RWPE2 (cell line): ENCODE results near the gene TENM4.

ENCODE experiments used
- ATAC-seq: fragments of 200-7000 bp; cut with Tn5 transposase; 3 replicates; pipeline ENCODE4 v1.9.1; 2021; ENCODE audit warnings: low read depth
- DNase-seq: peaks from one replicate; pipeline ENCODE4 v3.0.0-alpha.2; 2020; ENCODE audit warnings: low spot score
- H3K27ac ChIP-seq: fragments of 450-650 bp; 2 replicates; pipeline ENCODE4 v1.5.1; 2017; ENCODE audit warnings: mild to moderate bottlenecking; ENCODE audit not compliant: poor library complexity, severe bottlenecking
- H3K27me3 ChIP-seq: fragments of 250-450 bp; sonication (Bioruptor Pico); 2 replicates; pipeline ENCODE4 v1.5.1; 2021; ENCODE audit warnings: mild to moderate bottlenecking, moderate library complexity; ENCODE audit not compliant: insufficient read depth, poor library complexity, severe bottlenecking
- H3K36me3 ChIP-seq: fragments of 250-450 bp; sonication (Bioruptor Pico); 2 replicates; pipeline ENCODE4 v1.5.1; 2020; ENCODE audit warnings: low read depth, mild to moderate bottlenecking, moderate library complexity
- H3K4me1 ChIP-seq: fragments of 250-450 bp; sonication (Bioruptor Pico); 2 replicates; pipeline ENCODE4 v1.5.1; 2021; ENCODE audit warnings: mild to moderate bottlenecking, moderate library complexity; ENCODE audit not compliant: insufficient read depth, poor library complexity, severe bottlenecking
- H3K4me3 ChIP-seq: fragments of 250-450 bp; sonication (Bioruptor Pico); 2 replicates; pipeline ENCODE4 v1.5.1; 2021; ENCODE audit warnings: mild to moderate bottlenecking, moderate library complexity; ENCODE audit not compliant: severe bottlenecking
- H3K9me3 ChIP-seq: fragments of 250-450 bp; sonication (Bioruptor Pico); 2 replicates; pipeline ENCODE4 v1.5.1; 2021; ENCODE audit warnings: mild to moderate bottlenecking, moderate library complexity; ENCODE audit not compliant: severe bottlenecking
- TF ChIP-seq, protein P1 (sequence below): fragments of 450-650 bp; IDR thresholded peaks from one replicate; pipeline ENCODE4 v1.5.1; 2017; ENCODE audit warnings: mild to moderate bottlenecking, moderate library complexity; ENCODE audit not compliant: poor library complexity, severe bottlenecking

The TENM4 gene

DNA sequence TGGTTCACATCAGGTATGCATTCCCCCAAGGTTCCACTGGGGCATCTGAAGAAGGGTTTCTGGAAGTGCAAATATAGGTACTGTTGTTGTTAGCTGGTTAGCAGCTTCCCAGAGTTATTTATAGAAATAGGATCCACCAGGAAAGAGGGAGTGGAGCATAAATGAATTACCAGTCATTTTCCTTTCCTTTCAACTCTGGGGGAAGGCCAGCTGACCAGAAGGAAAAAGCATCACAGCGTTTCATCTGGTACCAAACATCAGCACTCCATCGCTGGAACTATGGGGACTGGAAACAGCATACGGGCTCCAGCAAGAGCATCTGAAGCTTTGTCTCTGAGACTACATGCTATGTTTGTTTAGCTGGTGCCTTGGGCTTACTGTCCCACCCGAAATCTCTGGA lies 487.9 kb downstream of the TENM4 start:
- TF ChIP-seq, protein P1, sequence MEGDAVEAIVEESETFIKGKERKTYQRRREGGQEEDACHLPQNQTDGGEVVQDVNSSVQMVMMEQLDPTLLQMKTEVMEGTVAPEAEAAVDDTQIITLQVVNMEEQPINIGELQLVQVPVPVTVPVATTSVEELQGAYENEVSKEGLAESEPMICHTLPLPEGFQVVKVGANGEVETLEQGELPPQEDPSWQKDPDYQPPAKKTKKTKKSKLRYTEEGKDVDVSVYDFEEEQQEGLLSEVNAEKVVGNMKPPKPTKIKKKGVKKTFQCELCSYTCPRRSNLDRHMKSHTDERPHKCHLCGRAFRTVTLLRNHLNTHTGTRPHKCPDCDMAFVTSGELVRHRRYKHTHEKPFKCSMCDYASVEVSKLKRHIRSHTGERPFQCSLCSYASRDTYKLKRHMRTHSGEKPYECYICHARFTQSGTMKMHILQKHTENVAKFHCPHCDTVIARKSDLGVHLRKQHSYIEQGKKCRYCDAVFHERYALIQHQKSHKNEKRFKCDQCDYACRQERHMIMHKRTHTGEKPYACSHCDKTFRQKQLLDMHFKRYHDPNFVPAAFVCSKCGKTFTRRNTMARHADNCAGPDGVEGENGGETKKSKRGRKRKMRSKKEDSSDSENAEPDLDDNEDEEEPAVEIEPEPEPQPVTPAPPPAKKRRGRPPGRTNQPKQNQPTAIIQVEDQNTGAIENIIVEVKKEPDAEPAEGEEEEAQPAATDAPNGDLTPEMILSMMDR, result no peak
- ATAC-seq, result no peak
- H3K27ac ChIP-seq, result no peak overlapping the region

GRCh38 chr11:78952175-78952574 lies 488.7 kb downstream of the TENM4 start:
- H3K27ac ChIP-seq, result no peak overlapping the region
- ATAC-seq (no peak), DNase-seq (no peak)
- H3K9me3 ChIP-seq, result no peaks in the 10 kb centered on the region
- H3K4me1 ChIP-seq, result no peaks in the 10 kb centered on the region
- H3K36me3 ChIP-seq, result no peaks in the 10 kb centered on the region
- TF ChIP-seq, protein P1, result no peak
- H3K4me3 ChIP-seq, result no peak overlapping the region
- H3K27me3 ChIP-seq, result no peaks in the 10 kb centered on the region

More for the DNA sequence above, 487.9 kb downstream of the TENM4 start:
- Histone ChIP-seq H3K9me3 (no peaks in the 10 kb centered on the region), H3K27me3 (no peaks in the 10 kb centered on the region), H3K36me3 (no peaks in the 10 kb centered on the region), H3K4me3 (no peak overlapping the region), H3K4me1 (peaks cover 6% of the 10 kb centered on the region)
- no peak for DNase-seq

GRCh38 chr11:78949976-78950690 lies 490.7 kb downstream of the TENM4 start:
- H3K36me3 ChIP-seq, result no peaks in the 10 kb centered on the region
- DNase-seq (no peak), ATAC-seq (no peak)
- TF ChIP-seq, protein P1, result no peak
- no peaks in the 10 kb centered on the region for H3K27me3 ChIP-seq
- no peaks in the 10 kb centered on the region for H3K4me1 ChIP-seq
- no peaks in the 10 kb centered on the region for H3K9me3 ChIP-seq
- no peak overlapping the region for H3K27ac ChIP-seq
- no peak overlapping the region for H3K4me3 ChIP-seq

DNA sequence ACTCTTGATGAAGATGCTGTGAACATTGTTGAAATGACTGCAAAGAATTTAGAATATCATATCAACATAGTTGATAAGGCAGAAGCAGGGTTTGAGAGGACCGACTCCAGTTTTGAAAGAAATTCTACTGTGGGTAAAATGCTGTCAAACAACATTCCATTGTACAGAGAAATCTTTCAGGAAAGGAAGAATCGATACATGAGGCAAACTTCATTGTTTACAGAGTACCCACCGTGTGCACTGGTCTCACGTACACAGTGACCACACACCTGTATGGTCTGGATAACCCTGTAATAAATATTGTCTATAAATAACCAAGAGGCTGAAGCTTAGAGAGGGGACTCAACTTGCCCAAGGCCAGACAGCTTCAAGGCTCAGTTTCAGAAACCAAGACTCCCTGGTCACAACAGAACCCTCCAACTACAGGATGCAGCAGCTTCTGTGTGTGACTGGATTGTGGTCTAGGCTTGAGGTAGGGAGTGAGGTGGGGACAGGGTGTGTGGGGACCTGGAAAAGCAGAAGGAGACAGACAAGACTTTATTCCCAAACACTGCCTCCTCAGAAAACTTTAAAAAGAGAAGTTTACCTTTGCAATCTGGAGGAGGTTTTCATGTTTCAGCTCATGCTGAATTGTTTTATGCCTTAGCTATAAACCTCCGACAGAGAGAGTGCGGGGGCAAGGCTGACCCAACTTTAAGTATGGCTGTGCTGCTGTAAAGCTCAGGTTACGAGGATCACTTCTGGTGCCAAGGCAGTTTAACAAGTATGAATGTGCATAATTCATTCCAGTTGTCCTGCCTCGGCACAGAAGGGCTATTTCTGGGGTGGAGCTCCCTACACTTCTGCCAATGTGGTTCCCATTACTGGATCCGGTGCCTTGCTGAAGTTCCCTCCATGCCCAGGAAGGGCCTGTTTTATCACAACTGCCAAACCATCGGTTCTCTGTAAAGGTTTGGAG lies 493.6 kb downstream of the TENM4 start:
- ATAC-seq, result no peak; the same call in 2 of the 3 replicates
- no peak for DNase-seq
- no peaks in the 10 kb centered on the region for H3K36me3 ChIP-seq
- no peaks in the 10 kb centered on the region for H3K9me3 ChIP-seq
- no peak overlapping the region for H3K27ac ChIP-seq
- H3K4me1 ChIP-seq, result no peaks in the 10 kb centered on the region
- TF ChIP-seq, protein P1, result no peak
- no peaks in the 10 kb centered on the region for H3K27me3 ChIP-seq
- H3K4me3 ChIP-seq, result no peak overlapping the region

DNA sequence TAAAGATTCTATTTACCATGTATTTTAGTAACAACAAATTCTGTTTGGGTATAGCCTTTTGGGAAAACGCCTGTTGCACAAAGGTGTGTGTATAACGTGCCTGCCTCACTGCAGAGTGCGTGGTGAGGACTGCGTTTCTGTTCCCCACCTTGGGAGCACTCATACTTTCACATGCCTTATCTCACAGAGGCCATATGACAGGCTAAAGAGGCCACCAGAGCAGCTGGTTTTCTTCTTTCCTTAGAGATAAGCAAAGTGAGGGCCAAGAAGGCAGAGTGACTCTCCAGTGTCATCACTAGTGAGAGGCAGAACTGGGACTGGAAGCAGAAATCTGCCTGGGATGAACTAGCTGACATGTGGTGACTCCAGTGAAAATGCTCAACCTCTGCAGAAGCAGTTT lies 497.0 kb downstream of the TENM4 start:
- TF ChIP-seq, protein P1, result no peak
- ATAC-seq (no peak), DNase-seq (no peak)

More for the DNA sequence above, 497.0 kb downstream of the TENM4 start:
- Histone ChIP-seq H3K9me3 (no peaks in the 10 kb centered on the region), H3K4me3 (no peak overlapping the region), H3K27ac (no peak overlapping the region), H3K36me3 (no peaks in the 10 kb centered on the region), H3K4me1 (no peaks in the 10 kb centered on the region), H3K27me3 (no peaks in the 10 kb centered on the region)
